Progenitor cell of endocrine pancreas (in vitro differentiated cells): ENCODE results near the gene ULK4. TPM values are rescaled to one million over a fixed set of nuclear protein-coding genes. Genes with fewer than 3 reads are reported as not detected.

Experiments
- DNase-seq: peaks from one replicate; pipeline ENCODE4 v3.0.0; 2021; ENCODE audit warnings: low spot score; ENCODE audit not compliant: unreplicated experiment
- H3K27ac Mint-ChIP-seq: 2 replicates; pipeline ENCODE4 v1.8.0; 2021; ENCODE audit warnings: mild to moderate bottlenecking, moderate library complexity, mixed read lengths
- H3K27me3 Mint-ChIP-seq: 2 replicates; pipeline ENCODE4 v1.8.0; 2021; ENCODE audit warnings: mixed read lengths
- H3K36me3 Mint-ChIP-seq: 2 replicates; pipeline ENCODE4 v1.8.0; 2022; ENCODE audit warnings: mixed read lengths; ENCODE audit not compliant: insufficient read depth
- H3K4me1 Mint-ChIP-seq: 2 replicates; pipeline ENCODE4 v1.8.0; 2021; ENCODE audit warnings: low read depth, mixed read lengths
- H3K4me3 Mint-ChIP-seq: 2 replicates; pipeline ENCODE4 v1.8.0; 2021; ENCODE audit warnings: low read depth, mild to moderate bottlenecking, moderate library complexity, mixed read lengths
- H3K9me3 Mint-ChIP-seq: 2 replicates; pipeline ENCODE4 v1.8.0; 2021; ENCODE audit warnings: low read depth, mixed read lengths
- total RNA-seq: library from RNA; stranded (reverse); gene quantifications from 2 replicates; pipeline ENCODE4 v1.2.1, GENCODE V29; 2021
- TF ChIP-seq, protein P1 (sequence below): fragments of 200-600 bp; sonication (generic); IDR thresholded peaks from one replicate; pipeline ENCODE4 v1.5.0; 2021; ENCODE audit warnings: antibody characterized with exemption, mild to moderate bottlenecking; ENCODE audit not compliant: unreplicated experiment

Gene ULK4
- total RNA-seq, 1 donor from 2014 or later: 14.2 TPM

- no peaks in the 10 kb centered on the region for H3K4me1 Mint-ChIP-seq
- H3K36me3 Mint-ChIP-seq: peaks cover 11% of the 10 kb centered on the region
- no peak overlapping the region for H3K4me3 Mint-ChIP-seq
- H3K27ac Mint-ChIP-seq: no peak overlapping the region
- no peaks in the 10 kb centered on the region for H3K9me3 Mint-ChIP-seq
- DNase-seq: no peak
- TF ChIP-seq, protein P1, sequence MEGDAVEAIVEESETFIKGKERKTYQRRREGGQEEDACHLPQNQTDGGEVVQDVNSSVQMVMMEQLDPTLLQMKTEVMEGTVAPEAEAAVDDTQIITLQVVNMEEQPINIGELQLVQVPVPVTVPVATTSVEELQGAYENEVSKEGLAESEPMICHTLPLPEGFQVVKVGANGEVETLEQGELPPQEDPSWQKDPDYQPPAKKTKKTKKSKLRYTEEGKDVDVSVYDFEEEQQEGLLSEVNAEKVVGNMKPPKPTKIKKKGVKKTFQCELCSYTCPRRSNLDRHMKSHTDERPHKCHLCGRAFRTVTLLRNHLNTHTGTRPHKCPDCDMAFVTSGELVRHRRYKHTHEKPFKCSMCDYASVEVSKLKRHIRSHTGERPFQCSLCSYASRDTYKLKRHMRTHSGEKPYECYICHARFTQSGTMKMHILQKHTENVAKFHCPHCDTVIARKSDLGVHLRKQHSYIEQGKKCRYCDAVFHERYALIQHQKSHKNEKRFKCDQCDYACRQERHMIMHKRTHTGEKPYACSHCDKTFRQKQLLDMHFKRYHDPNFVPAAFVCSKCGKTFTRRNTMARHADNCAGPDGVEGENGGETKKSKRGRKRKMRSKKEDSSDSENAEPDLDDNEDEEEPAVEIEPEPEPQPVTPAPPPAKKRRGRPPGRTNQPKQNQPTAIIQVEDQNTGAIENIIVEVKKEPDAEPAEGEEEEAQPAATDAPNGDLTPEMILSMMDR: no peak
- no peaks in the 10 kb centered on the region for H3K27me3 Mint-ChIP-seq
These were observed 49.6 kb downstream of the ULK4 start for GRCh38 chr3:41912280-41912679.

DNA sequence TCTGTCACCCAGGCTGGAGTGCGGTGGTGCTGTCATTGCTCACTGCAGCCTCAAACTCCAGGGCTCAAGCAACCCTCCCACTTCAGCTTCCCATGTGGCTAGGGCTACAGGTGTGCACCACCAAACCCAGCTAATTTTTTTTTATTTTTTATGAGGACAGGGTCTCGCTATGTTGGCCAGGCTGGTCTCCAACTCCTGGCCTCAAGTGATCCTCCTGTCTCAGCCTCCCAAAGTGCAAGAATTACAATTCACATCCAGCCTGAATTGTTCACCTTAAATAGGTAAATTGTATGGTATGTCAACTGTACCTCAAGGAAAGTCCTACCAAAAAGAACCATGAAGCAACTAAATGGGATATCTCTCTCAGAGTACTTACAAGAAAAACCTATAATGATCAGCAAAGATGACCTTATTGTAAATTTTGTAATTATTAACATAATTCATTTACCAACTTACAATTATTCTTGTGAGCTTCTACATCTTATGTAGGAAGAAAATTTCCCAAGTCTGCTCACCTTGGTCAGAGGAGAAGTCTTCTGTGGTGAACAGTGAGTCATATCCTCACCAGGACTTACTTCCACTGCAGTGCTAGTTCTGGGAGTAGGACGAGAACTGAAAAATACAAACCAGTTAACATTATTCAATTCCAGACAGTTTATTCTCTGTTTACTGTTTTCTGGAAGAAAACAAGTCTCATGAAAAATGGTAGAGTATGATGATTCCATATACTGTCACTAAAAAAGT lies 54.4 kb downstream of the ULK4 start:
- peaks cover 18% of the 10 kb centered on the region for H3K36me3 Mint-ChIP-seq
- no peak overlapping the region for H3K27ac Mint-ChIP-seq
- TF ChIP-seq, protein P1: no peak
- H3K4me1 Mint-ChIP-seq: no peaks in the 10 kb centered on the region
- no peaks in the 10 kb centered on the region for H3K9me3 Mint-ChIP-seq
- DNase-seq: no peak
- H3K4me3 Mint-ChIP-seq: no peak overlapping the region
- no peaks in the 10 kb centered on the region for H3K27me3 Mint-ChIP-seq

- Mint-ChIP-seq H3K36me3 (peaks cover 5% of the 10 kb centered on the region), H3K27ac (no peak overlapping the region), H3K4me1 (no peaks in the 10 kb centered on the region), H3K4me3 (no peak overlapping the region), H3K9me3 (no peaks in the 10 kb centered on the region), H3K27me3 (no peaks in the 10 kb centered on the region)
- no peak for DNase-seq
- TF ChIP-seq, protein P1: no peak
These were observed 61.6 kb downstream of the ULK4 start for GRCh38 chr3:41900265-41900664.

- Mint-ChIP-seq H3K36me3 (peaks cover 5% of the 10 kb centered on the region), H3K4me3 (no peak overlapping the region), H3K9me3 (no peaks in the 10 kb centered on the region), H3K27ac (no peak overlapping the region), H3K4me1 (no peaks in the 10 kb centered on the region), H3K27me3 (no peaks in the 10 kb centered on the region)
- TF ChIP-seq, protein P1: no peak
- no peak for DNase-seq
These were observed 63.3 kb downstream of the ULK4 start for GRCh38 chr3:41898631-41899030.

- Mint-ChIP-seq H3K27me3 (peaks cover 14% of the 10 kb centered on the region), H3K4me1 (no peaks in the 10 kb centered on the region), H3K27ac (no peak overlapping the region), H3K4me3 (no peak overlapping the region), H3K9me3 (peaks cover 8% of the 10 kb centered on the region), H3K36me3 (peaks cover 14% of the 10 kb centered on the region)
- no peak for DNase-seq
- TF ChIP-seq, protein P1: peak; percentile 59
These were observed 67.9 kb downstream of the ULK4 start for GRCh38 chr3:41893977-41894376.
